Stimulated activated CD8-positive, alpha-beta memory T cell treated with anti-CD3 and anti-CD28 coated beads, Interleukin-7, amount 100 ng/mL, for 48 hours (primary cell): Measurements from ENCODE around the gene EXD3.

ENCODE experiments used
- DNase-seq, 2 donors: peaks; one replicate each; pipeline ENCODE4 v3.0.0-alpha.2; 2020; ENCODE audit warnings: low read depth in 1 of 2; ENCODE audit errors: extremely low read depth in 1 of 2

Gene EXD3

DNA sequence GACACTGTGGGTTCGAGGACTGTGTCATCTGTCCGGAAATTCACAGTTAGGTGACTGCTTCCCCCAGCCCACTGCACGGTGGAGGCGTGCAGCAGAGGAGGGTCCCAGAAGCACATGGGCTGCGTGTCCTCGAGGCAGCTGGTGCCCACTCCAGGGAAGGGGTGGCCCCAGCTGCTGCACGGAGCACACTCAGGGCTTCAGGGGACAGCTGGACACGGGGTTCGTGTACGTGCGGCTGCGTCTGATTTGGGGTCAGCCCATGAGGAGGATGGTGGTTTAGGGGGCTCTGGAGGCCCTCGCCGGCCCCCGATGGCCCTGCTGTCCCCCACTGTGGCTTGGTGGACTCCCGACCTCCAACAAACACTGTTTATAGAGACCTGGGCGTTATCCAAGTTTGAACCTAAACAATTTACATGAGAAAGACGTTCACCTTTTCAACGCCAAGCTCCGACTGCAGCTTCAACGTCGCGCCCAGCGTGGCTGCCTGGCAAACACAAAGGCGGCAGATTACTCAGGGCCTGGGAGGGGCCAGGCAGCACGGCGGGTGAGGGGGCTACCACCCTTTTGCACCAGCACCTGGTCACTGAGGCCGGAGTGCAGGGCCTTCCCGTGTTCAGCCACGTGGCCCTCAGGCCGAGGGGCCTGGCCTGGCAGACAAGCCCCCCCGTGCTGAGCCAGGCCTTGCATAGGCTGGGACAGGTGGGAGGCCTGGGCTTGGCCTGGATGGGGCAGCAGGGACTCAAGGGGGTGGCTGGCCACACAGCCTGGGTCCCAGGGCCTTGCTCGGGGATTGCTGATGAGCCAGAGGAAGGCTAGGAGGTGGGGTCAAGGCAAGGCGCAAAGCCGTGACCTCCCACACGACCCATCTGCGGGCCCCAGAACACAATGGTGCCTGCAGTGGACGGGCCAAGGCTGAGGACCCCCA, 55.2 kb downstream of the EXD3 start:
- DNase-seq: no peak

DNA sequence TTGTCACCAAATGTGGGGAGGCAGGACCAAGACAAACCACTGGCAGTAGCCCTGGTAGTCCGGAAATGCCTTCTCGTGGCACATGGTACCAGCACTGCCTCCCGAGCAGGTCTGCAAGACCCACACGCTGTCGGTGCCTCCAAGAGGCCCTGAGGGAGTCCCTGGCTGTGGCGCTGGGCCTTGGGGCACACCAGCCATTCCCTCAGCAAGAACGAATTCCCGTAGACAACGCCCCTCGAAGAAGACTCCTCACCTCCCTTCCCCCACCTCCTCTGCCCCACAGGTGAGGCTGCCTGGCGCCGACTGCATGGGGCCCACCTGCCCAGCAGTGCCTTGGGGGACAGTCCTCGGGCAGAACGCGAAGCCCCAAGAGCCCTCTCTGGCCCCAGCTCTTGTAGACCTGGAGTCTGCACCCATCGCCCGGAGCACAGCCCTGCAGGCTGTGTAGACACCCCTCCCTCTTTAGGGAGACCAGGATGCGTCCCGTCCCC, 56.0 kb downstream of the EXD3 start:
- no peak for DNase-seq

GRCh38 chr9:137366445-137366810, 56.5 kb downstream of the EXD3 start:
- DNase-seq: no peak

DNA sequence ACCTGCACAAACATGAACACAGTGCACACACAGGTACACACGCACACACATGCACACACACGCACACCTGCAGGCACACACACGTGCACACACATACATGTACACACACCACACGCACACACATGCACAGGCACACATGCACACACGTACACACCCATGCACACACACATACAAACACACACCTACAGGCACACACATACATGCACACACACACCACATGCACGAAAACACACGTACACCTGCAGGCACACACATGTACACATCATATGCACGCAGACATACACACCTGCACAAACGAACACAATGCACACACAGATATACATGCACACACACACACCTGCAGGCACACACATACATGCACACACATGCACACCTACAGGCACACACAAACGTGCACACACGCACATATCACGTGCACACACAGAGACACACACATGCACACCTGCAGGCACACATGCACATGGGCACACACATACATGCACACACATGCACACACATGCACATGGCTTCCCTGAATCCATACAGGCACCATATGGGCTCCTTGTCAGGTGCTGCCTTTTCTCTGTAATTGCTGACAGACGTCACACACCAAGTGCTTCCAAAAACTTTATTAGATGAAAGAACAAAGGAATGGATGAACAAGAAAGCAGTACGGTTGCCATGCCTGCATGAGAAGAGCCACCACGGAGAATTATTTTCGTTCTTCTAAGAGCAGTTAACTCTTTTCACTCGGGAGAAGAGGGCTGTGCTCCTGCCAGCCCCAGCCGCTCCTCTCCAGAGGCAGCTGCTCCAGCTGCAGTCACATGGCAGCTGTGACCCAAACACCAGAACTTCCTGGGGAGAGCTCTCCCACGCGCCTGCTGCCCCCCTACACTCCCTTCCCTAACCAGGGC, 57.2 kb downstream of the EXD3 start:
- no peak for DNase-seq

- no peak for DNase-seq
Measured at GRCh38 chr9:137365056-137365455, 57.9 kb downstream of the EXD3 start.

DNA sequence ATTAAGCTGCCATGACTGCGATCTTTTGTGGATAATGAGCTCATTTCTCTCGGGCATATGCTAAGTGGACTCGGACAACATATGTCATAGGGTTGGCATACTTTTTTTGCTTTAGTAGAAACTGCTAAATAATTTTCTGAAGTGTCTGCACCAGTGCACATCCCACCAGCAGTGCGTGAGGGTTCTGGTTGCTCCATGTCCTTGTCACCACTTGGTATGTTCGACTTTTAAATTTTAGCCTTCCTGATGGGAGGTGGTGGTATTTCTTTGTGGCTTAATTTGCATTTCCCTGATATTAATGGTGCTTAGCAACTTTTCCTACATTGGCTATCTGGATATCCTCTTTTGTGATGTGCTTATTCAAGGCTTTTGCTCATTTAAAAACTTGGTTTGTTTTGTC, 63.1 kb downstream of the EXD3 start:
- no peak for DNase-seq

- DNase-seq: no peak
Measured at GRCh38 chr9:137358126-137358525, 64.8 kb downstream of the EXD3 start.

DNA sequence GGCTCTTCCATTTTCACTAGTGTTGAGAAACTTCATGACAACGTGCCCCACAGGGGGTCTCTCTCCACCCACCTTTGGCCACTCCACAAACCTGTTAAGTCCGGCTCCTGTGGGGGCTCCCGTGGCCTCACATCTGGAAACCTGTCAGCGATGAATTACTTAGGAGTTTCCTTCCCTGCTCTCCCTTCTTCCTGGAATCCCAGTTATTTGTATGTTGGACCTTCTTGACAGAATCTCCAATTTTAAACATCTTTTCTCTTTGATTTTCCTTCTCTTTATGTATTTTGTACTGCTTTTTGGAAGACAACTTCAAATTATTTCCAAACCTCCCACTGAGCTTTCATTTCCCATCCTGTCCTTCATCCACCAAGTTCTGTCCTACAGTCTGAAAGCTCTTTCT, 65.8 kb downstream of the EXD3 start:
- no peak for DNase-seq

DNA sequence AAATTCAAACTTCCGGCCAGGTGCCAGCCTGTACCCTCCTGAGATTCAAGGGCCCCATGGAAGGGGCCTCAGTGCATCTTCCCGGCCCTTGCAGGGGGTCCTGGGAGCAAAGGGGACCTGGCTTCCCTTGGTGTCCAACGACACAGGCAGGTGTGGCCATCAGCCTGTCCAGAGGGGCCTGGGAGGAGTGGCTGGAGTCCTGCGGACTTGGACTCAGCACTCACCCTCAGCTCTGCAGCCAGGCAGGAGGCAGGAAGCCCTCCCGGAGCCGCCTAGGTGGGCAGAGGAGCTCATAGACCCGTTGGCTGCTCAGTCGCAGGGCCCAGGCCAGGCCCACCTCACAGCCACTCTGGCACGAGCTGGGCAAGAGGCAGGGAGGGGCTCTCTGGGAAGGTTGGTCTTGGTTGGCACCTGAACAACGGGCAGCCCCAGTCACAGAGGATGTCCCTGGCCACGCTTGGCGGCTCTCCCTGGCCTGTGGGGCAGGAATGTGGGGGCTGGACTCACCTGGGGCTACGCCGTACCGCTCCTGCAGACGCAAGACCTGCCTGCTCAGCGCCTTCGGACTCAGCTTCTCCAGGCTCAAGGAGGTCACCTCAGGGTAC, 67.1 kb downstream of the EXD3 start:
- no peak for DNase-seq

DNA sequence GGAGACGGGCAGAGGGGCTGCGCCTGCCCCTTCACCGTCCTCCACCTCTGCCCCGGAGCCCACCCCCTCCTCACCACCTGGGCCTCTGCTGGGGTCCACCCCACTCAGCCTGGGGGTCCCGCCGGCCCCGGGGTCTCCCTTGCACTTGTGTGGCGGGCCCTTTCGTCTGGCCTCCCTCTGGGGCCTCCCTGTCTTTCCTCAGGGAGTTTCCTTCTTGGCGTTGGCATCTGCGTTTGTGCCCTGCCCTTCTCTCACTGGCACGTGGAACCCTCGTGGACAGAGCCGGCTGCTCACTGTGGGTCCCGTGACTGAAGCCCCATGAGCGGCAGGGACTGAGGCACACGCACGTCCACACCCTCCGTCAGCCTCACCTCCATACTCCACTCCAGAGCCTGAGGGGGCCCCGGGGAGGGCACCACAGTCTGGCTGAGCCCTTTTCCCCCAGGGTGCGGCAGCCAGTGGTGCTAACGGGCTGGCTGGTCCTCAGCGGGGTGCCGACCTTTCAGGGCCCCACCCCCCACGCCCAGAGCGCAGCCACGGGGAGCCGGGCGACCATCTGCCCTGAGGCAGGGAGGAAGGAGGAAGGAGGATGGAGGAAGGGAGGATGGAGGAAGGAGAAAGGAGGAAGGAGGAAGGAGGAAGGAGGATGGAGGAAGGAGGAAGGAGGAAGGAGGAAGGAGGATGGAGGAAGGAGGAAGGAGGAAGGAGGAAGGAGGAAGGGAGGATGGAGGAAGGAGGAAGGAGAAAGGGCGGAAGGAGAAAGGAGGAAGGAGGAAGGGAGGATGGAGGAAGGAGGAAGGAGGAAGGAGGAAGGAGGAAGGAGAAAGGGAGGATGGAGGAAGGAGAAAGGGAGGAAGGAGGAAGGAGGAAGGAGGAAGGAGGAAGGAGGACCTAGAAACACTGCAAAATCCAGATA, 67.9 kb downstream of the EXD3 start:
- DNase-seq: no peak

GRCh38 chr9:137354153-137354844, 68.7 kb downstream of the EXD3 start:
- no peak for DNase-seq

GRCh38 chr9:137353223-137354152, 69.5 kb downstream of the EXD3 start:
- DNase-seq: no peak

GRCh38 chr9:137352511-137353222, 70.3 kb downstream of the EXD3 start:
- DNase-seq: no peak

- no peak for DNase-seq
Measured at GRCh38 chr9:137351781-137352501, 71.0 kb downstream of the EXD3 start.

- DNase-seq: no peak
Measured at GRCh38 chr9:137350696-137351584, 72.0 kb downstream of the EXD3 start.

GRCh38 chr9:137349471-137350033, 73.4 kb downstream of the EXD3 start:
- no peak for DNase-seq
